Measurements from ENCODE around the gene VEGFA. TPM values are rescaled to one million over a fixed set of nuclear protein-coding genes. Genes with fewer than 3 reads are reported as not detected.

The VEGFA gene
- total RNA-seq, 2 experiments from 2014 or later = 93.7 to 104 TPM

DNA sequence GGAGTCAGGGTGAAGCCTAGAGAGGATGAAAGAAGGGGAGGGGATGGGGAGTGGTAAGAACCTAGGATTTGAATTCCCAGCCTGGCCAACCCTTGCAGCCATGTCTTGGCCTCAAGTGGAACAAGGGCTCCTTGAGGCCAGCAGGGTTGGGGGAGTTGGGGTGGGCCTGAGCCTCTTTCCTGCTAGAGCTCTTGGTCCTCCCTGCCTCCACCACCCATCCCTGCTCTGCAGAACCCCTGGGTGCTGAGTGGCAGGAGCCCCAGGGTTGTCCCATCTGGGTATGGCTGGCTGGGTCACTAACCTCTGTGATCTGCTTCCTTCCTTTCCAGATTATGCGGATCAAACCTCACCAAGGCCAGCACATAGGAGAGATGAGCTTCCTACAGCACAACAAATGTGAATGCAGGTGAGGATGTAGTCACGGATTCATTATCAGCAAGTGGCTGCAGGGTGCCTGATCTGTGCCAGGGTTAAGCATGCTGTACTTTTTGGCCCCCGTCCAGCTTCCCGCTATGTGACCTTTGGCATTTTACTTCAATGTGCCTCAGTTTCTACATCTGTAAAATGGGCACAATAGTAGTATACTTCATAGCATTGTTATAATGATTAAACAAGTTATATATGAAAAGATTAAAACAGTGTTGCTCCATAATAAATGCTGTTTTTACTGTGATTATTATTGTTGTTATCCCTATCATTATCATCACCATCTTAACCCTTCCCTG lies 8.3 kb downstream of the VEGFA start:
- ChIA-PET CTCF (no interaction called here), POLR2A (interaction anchor here (1.5 kb wide), 1 partner anchor 8 kb away, joined by 6 read pairs; no protein-coding TSS in a partner anchor)
- intact Hi-C loops (cut with micrococcal nuclease) = no loop called here
- DNase-seq (no peak), ATAC-seq (no peak)
- H3K27me3 Mint-ChIP-seq = peaks cover 2% of the 10 kb centered on the region
- H3K27ac Mint-ChIP-seq = no peak overlapping the region
- TF ChIP-seq, protein P1, sequence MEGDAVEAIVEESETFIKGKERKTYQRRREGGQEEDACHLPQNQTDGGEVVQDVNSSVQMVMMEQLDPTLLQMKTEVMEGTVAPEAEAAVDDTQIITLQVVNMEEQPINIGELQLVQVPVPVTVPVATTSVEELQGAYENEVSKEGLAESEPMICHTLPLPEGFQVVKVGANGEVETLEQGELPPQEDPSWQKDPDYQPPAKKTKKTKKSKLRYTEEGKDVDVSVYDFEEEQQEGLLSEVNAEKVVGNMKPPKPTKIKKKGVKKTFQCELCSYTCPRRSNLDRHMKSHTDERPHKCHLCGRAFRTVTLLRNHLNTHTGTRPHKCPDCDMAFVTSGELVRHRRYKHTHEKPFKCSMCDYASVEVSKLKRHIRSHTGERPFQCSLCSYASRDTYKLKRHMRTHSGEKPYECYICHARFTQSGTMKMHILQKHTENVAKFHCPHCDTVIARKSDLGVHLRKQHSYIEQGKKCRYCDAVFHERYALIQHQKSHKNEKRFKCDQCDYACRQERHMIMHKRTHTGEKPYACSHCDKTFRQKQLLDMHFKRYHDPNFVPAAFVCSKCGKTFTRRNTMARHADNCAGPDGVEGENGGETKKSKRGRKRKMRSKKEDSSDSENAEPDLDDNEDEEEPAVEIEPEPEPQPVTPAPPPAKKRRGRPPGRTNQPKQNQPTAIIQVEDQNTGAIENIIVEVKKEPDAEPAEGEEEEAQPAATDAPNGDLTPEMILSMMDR (IDR thresholded peaks at IDR 0.05) = no peak
- H3K36me3 Mint-ChIP-seq (ENCODE audit: low read depth) = peaks cover 85% of the 10 kb centered on the region
- no peaks in the 10 kb centered on the region for H3K9me3 Mint-ChIP-seq
- H3K4me1 Mint-ChIP-seq (ENCODE audit: low read depth) = peaks cover 38% of the 10 kb centered on the region
- no peak overlapping the region for H3K4me3 Mint-ChIP-seq

DNA sequence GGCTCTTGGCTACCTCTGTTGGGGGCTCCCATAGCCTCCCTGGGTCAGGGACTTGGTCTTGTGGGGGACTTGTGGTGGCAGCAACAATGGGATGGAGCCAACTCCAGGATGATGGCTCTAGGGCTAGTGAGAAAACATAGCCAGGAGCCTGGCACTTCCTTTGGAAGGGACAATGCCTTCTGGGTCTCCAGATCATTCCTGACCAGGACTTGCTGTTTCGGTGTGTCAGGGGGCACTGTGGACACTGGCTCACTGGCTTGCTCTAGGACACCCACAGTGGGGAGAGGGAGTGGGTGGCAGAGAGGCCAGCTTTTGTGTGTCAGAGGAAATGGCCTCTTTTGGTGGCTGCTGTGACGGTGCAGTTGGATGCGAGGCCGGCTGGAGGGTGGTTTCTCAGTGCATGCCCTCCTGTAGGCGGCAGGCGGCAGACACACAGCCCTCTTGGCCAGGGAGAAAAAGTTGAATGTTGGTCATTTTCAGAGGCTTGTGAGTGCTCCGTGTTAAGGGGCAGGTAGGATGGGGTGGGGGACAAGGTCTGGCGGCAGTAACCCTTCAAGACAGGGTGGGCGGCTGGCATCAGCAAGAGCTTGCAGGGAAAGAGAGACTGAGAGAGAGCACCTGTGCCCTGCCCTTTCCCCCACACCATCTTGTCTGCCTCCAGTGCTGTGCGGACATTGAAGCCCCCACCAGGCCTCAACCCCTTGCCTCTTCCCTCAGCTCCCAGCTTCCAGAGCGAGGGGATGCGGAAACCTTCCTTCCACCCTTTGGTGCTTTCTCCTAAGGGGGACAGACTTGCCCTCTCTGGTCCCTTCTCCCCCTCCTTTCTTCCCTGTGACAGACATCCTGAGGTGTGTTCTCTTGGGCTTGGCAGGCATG lies 9.2 kb downstream of the VEGFA start:
- Mint-ChIP-seq H3K4me1 (ENCODE audit: low read depth) (peaks cover 28% of the 10 kb centered on the region), H3K36me3 (ENCODE audit: low read depth) (peaks cover 87% of the 10 kb centered on the region), H3K4me3 (no peak overlapping the region), H3K27me3 (no peaks in the 10 kb centered on the region), H3K9me3 (no peaks in the 10 kb centered on the region), H3K27ac (no peak overlapping the region)
- no peak for DNase-seq
- CTCF ChIA-PET = no interaction called here
- no peak for ATAC-seq
- POLR2A ChIA-PET = interaction anchor here (0.6 to 1.5 kb wide), 2 partner anchors 7 to 219 kb away, joined by 3 to 6 read pairs; no protein-coding TSS in a partner anchor
- intact Hi-C loops (cut with micrococcal nuclease) = no loop called here
- TF ChIP-seq, protein P1 (IDR thresholded peaks at IDR 0.05) = no peak

- Mint-ChIP-seq H3K36me3 (ENCODE audit: low read depth) (peaks cover 86% of the 10 kb centered on the region), H3K27me3 (no peaks in the 10 kb centered on the region)
Observed at GRCh38 chr6:43779852-43780236, 9.8 kb downstream of the VEGFA start.

GRCh38 chr6:43780293-43780692 lies 10.3 kb downstream of the VEGFA start:
- Mint-ChIP-seq H3K27me3 (no peaks in the 10 kb centered on the region), H3K9me3 (no peaks in the 10 kb centered on the region), H3K36me3 (ENCODE audit: low read depth) (peaks cover 85% of the 10 kb centered on the region), H3K27ac (no peak overlapping the region), H3K4me1 (ENCODE audit: low read depth) (peaks cover 18% of the 10 kb centered on the region), H3K4me3 (no peak overlapping the region)
- ATAC-seq = no peak
- TF ChIP-seq, protein P1 (IDR thresholded peaks at IDR 0.05) = no peak
- POLR2A ChIA-PET = no interaction called here
- CTCF ChIA-PET = no interaction called here
- intact Hi-C loops (cut with micrococcal nuclease) = no loop called here
- DNase-seq = no peak

More at GRCh38 chr6:43779852-43780236, 9.8 kb downstream of the VEGFA start:
- intact Hi-C loops (cut with micrococcal nuclease) = no loop called here
- Mint-ChIP-seq H3K27ac (no peak overlapping the region), H3K4me1 (ENCODE audit: low read depth) (peaks cover 22% of the 10 kb centered on the region), H3K4me3 (no peak overlapping the region), H3K9me3 (no peaks in the 10 kb centered on the region)
- CTCF ChIA-PET = no interaction called here
- ATAC-seq (no peak), DNase-seq (no peak)
- TF ChIP-seq, protein P1 (IDR thresholded peaks at IDR 0.05) = no peak
- POLR2A ChIA-PET = no interaction called here
